SK-N-SH (cell line): ENCODE measurements around the gene P3H2. TPM values are rescaled to one million over a fixed set of nuclear protein-coding genes. Genes with fewer than 3 reads are reported as not detected.

Experiments
- CTCF ChIA-PET: fragments of 300-600, 350-600 bp; formaldehyde crosslinking; extraction: SDS; loops from one replicate; lab custom pipeline; 2021; lab: Yijun Ruan, JAX
- POLR2A ChIA-PET: fragments of 350-600 bp; sonication (Branson Sonifier 250); formaldehyde crosslinking; extraction: SDS; loops from one replicate; lab custom pipeline; 2020; ENCODE audit warnings: antibody characterized with exemption, inconsistent platforms; lab: Yijun Ruan, JAX
- DNase-seq: peaks from one replicate; pipeline ENCODE4 v3.0.0; 2012
- H2AFZ ChIP-seq: fragments of 200-600 bp; sonication (generic); 2 replicates; pipeline ENCODE4 v1.8.1; 2016; ENCODE audit warnings: antibody characterized with exemption, mild to moderate bottlenecking, low read depth
- H3F3A ChIP-seq: fragments of 200-600 bp; sonication (generic); replicated peaks from 2 replicates; pipeline ENCODE3; 2016; ENCODE audit warnings: antibody characterized with exemption, mild to moderate bottlenecking; ENCODE audit not compliant: insufficient read depth
- H3K27ac ChIP-seq, 2 experiments: fragments of 200-500 bp in 1 of 2; fragments of 200-600 bp in 1 of 2; sonication (Bioruptor generic) in 1 of 2; sonication (generic), shearing (Covaris generic) in 1 of 2; 2 replicates each; pipeline versions ENCODE4 v1.5.1 to v1.6.1; 2014 to 2016; ENCODE audit warnings: low read depth in 2 of 2, inconsistent platforms in 1 of 2, low read length in 1 of 2, mild to moderate bottlenecking in 1 of 2, mixed read lengths in 1 of 2
- H3K27me3 ChIP-seq: fragments of 200-600 bp; sonication (generic), shearing (Covaris generic); 2 replicates; pipeline ENCODE4 v1.6.1; 2016; ENCODE audit warnings: mixed run types; ENCODE audit not compliant: insufficient read depth
- H3K36me3 ChIP-seq, 2 experiments: fragments of 200-500 bp in 1 of 2; fragments of 200-600 bp in 1 of 2; sonication (Bioruptor generic) in 1 of 2; sonication (generic) in 1 of 2; replicated peaks in 1 of 2; 2 replicates each; pipeline versions ENCODE3 to v1.5.1; 2014 to 2016; ENCODE audit warnings: low read length in 1 of 2, mild to moderate bottlenecking in 1 of 2; ENCODE audit not compliant: insufficient read depth in 2 of 2, control insufficient read depth in 1 of 2
- H3K4me1 ChIP-seq, 2 experiments: fragments of 200-500 bp in 1 of 2; fragments of 200-600 bp in 1 of 2; sonication (Bioruptor generic) in 1 of 2; sonication (generic), shearing (Covaris generic) in 1 of 2; 2 replicates each; pipeline versions ENCODE4 v1.5.1 to v1.6.1; 2014 to 2016; ENCODE audit warnings: low read depth in 1 of 2, low read length in 1 of 2, mixed run types in 1 of 2; ENCODE audit not compliant: insufficient read depth in 2 of 2, control insufficient read depth in 1 of 2
- H3K4me2 ChIP-seq: fragments of 200-600 bp; sonication (generic), shearing (Covaris generic); 2 replicates; pipeline ENCODE4 v1.6.1; 2017; ENCODE audit warnings: mixed run types
- H3K4me3 ChIP-seq, 2 experiments: fragments of 200-500 bp in 1 of 2; fragments of 200-600 bp in 1 of 2; sonication (Bioruptor generic) in 1 of 2; sonication (generic), shearing (Covaris generic) in 1 of 2; 2 replicates each; pipeline versions ENCODE4 v1.5.1 to v1.8.1; 2014 to 2016; ENCODE audit warnings: low read depth in 2 of 2, inconsistent platforms in 1 of 2, low read length in 1 of 2, mild to moderate bottlenecking in 1 of 2, mixed read lengths in 1 of 2, moderate library complexity in 1 of 2
- H3K79me2 ChIP-seq: fragments of 200-600 bp; sonication (generic); 2 replicates; pipeline ENCODE4 v1.8.1; 2017; ENCODE audit warnings: mild to moderate bottlenecking; ENCODE audit not compliant: insufficient read depth
- H3K9ac ChIP-seq: fragments of 200-600 bp; sonication (generic); 2 replicates; pipeline ENCODE4 v1.6.1; 2017; ENCODE audit warnings: mixed run types
- H3K9me2 ChIP-seq: fragments of 200-600 bp; sonication (generic); 2 replicates; pipeline ENCODE4 v1.6.1; 2017; ENCODE audit warnings: mixed run types
- H3K9me3 ChIP-seq: fragments of 200-600 bp; sonication (generic); 2 replicates; pipeline ENCODE4 v1.6.1; 2017; ENCODE audit warnings: mixed run types, mild to moderate bottlenecking, moderate library complexity
- H4K20me1 ChIP-seq: fragments of 200-600 bp; sonication (generic); 2 replicates; pipeline ENCODE4 v1.6.1; 2017; ENCODE audit warnings: mild to moderate bottlenecking, mixed run types; ENCODE audit not compliant: insufficient read depth
- CTCF ChIP-seq: fragments of 200-600 bp; sonication (generic); IDR thresholded peaks from 2 replicates; pipeline ENCODE4 v1.6.1; 2017; ENCODE audit warnings: antibody characterized with exemption, mild to moderate bottlenecking, moderate library complexity
- EZH2phosphoT487 ChIP-seq: fragments of 200-600 bp; sonication (generic); IDR thresholded peaks from 2 replicates; pipeline ENCODE4 v1.6.1; 2017; ENCODE audit warnings: low read depth, mixed run types, mild to moderate bottlenecking, antibody characterized with exemption, moderate library complexity, borderline replicate concordance
- GATA2 ChIP-seq: sonication (generic); formaldehyde crosslinking; IDR thresholded peaks from 2 replicates; pipeline ENCODE4 v1.5.0; 2020; ENCODE audit warnings: mild to moderate bottlenecking, missing genetic modification reagents
- MXI1 ChIP-seq: IDR thresholded peaks from 2 replicates; pipeline ENCODE4 v1.6.1; 2012; ENCODE audit warnings: mild to moderate bottlenecking, low read depth, low read length, improper control_type of control experiment
- NFIC ChIP-seq: IDR thresholded peaks from 2 replicates; pipeline ENCODE4 v1.4.0; 2012; ENCODE audit warnings: borderline replicate concordance
- POLR2AphosphoS5 ChIP-seq: IDR thresholded peaks from 2 replicates; pipeline ENCODE4 v1.6.1; 2012; ENCODE audit warnings: low read depth, low read length
- RAD21 ChIP-seq: IDR thresholded peaks from 2 replicates; pipeline ENCODE4 v1.6.1; 2012; ENCODE audit warnings: mild to moderate bottlenecking, low read length
- RCOR1 ChIP-seq: fragments of 150-350 bp; IDR thresholded peaks from 2 replicates; pipeline ENCODE4 v1.6.1; 2017; ENCODE audit warnings: antibody characterized with exemption, low read length
- SMC3 ChIP-seq: IDR thresholded peaks from 2 replicates; pipeline ENCODE4 v1.6.1; 2012; ENCODE audit warnings: low read depth, low read length, improper control_type of control experiment
- TCF12 ChIP-seq: IDR thresholded peaks from 2 replicates; pipeline ENCODE4 v1.4.0; 2012
- WGBS: methylation state at CpG from one replicate; pipeline ENCODE4 v1.1.6; 2017; ENCODE audit warnings: low lambda C conversion rate; 5-methylcytosine and 5-hydroxymethylcytosine counted together
- polyA plus RNA-seq, 3 experiments: library from polyadenylated mRNA; depleted of rRNA; stranded (reverse); fragments of >200 nt; gene quantifications; 2 replicates each; pipeline ENCODE4 v1.2.3, GENCODE V29; 2012
- TF ChIP-seq, protein P1 (sequence below): IDR thresholded peaks from 2 replicates; pipeline ENCODE4 v1.4.0; 2012; ENCODE audit warnings: low read depth
- TF ChIP-seq, protein P2 (sequence below): IDR thresholded peaks from 2 replicates; pipeline ENCODE4 v1.4.0; 2012; ENCODE audit warnings: low read depth, borderline replicate concordance
- TF ChIP-seq, protein P3 (sequence below): IDR thresholded peaks from 2 replicates; pipeline ENCODE4 v1.6.1; 2012; ENCODE audit warnings: mild to moderate bottlenecking, low read depth, low read length, moderate library complexity

Gene P3H2
- polyA plus RNA-seq, 1 of the 3 experiments (the other 2 are of a cell fraction), result 2.8 TPM

GRCh38 chr3:189954733-189955665, 165.7 kb downstream of the P3H2 start:
- no peaks in the 10 kb centered on the region for H3K79me2 ChIP-seq
- H3K27me3 ChIP-seq, result peaks cover 23% of the 10 kb centered on the region; the same call in 1 of the 2 replicates
- no peak overlapping the region for H2AFZ ChIP-seq
- no peak overlapping the region for H3K4me3 ChIP-seq
- no peak overlapping the region for H3K27ac ChIP-seq
- no peak overlapping the region for H3K4me2 ChIP-seq
- H3K9me3 ChIP-seq, result no peaks in the 10 kb centered on the region
- no peak for TF ChIP-seq POLR2AphosphoS5
- TF ChIP-seq NFIC, result no peak
- TF ChIP-seq, protein P1, sequence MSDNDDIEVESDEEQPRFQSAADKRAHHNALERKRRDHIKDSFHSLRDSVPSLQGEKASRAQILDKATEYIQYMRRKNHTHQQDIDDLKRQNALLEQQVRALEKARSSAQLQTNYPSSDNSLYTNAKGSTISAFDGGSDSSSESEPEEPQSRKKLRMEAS, result no peak
- TF ChIP-seq, all 33 proteins: peak for 0
- H3K4me1 ChIP-seq, result no peaks in the 10 kb centered on the region
- WGBS, result 20% methylated on average over 7 of the region's 7 CpGs
- no peak for DNase-seq
- POLR2A ChIA-PET, result no interaction called here
- H3K36me3 ChIP-seq, result no peaks in the 10 kb centered on the region
- H4K20me1 ChIP-seq, result no peaks in the 10 kb centered on the region
- CTCF ChIA-PET, result interaction anchor here (1.4 kb wide), 1 partner anchor 12 kb away, joined by 7 read pairs; no protein-coding TSS in a partner anchor
- H3F3A ChIP-seq, result no peaks in the 10 kb centered on the region
- no peak overlapping the region for H3K9ac ChIP-seq
- H3K9me2 ChIP-seq, result no peaks in the 10 kb centered on the region

GRCh38 chr3:189953551-189953950, 167.1 kb downstream of the P3H2 start:
- Histone ChIP-seq H2AFZ (no peak overlapping the region), H3K9me3 (no peaks in the 10 kb centered on the region), H3K79me2 (no peaks in the 10 kb centered on the region), H3K9me2 (no peaks in the 10 kb centered on the region), H3K4me1 (no peaks in the 10 kb centered on the region), H4K20me1 (no peaks in the 10 kb centered on the region), H3K27me3 (peaks cover 23% of the 10 kb centered on the region; the same call in 1 of the 2 replicates), H3K4me2 (no peak overlapping the region), H3F3A (no peaks in the 10 kb centered on the region), H3K27ac (no peak overlapping the region), H3K9ac (no peak overlapping the region), H3K4me3 (no peak overlapping the region), H3K36me3 (no peaks in the 10 kb centered on the region)
- no peak for TF ChIP-seq POLR2AphosphoS5
- TF ChIP-seq EZH2phosphoT487, result no peak
- TF ChIP-seq, protein P2, sequence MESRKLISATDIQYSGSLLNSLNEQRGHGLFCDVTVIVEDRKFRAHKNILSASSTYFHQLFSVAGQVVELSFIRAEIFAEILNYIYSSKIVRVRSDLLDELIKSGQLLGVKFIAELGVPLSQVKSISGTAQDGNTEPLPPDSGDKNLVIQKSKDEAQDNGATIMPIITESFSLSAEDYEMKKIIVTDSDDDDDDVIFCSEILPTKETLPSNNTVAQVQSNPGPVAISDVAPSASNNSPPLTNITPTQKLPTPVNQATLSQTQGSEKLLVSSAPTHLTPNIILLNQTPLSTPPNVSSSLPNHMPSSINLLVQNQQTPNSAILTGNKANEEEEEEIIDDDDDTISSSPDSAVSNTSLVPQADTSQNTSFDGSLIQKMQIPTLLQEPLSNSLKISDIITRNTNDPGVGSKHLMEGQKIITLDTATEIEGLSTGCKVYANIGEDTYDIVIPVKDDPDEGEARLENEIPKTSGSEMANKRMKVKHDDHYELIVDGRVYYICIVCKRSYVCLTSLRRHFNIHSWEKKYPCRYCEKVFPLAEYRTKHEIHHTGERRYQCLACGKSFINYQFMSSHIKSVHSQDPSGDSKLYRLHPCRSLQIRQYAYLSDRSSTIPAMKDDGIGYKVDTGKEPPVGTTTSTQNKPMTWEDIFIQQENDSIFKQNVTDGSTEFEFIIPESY, result no peak
- no peak for TF ChIP-seq CTCF
- no peak for TF ChIP-seq MXI1
- TF ChIP-seq NFIC, result no peak
- TF ChIP-seq, protein P3, sequence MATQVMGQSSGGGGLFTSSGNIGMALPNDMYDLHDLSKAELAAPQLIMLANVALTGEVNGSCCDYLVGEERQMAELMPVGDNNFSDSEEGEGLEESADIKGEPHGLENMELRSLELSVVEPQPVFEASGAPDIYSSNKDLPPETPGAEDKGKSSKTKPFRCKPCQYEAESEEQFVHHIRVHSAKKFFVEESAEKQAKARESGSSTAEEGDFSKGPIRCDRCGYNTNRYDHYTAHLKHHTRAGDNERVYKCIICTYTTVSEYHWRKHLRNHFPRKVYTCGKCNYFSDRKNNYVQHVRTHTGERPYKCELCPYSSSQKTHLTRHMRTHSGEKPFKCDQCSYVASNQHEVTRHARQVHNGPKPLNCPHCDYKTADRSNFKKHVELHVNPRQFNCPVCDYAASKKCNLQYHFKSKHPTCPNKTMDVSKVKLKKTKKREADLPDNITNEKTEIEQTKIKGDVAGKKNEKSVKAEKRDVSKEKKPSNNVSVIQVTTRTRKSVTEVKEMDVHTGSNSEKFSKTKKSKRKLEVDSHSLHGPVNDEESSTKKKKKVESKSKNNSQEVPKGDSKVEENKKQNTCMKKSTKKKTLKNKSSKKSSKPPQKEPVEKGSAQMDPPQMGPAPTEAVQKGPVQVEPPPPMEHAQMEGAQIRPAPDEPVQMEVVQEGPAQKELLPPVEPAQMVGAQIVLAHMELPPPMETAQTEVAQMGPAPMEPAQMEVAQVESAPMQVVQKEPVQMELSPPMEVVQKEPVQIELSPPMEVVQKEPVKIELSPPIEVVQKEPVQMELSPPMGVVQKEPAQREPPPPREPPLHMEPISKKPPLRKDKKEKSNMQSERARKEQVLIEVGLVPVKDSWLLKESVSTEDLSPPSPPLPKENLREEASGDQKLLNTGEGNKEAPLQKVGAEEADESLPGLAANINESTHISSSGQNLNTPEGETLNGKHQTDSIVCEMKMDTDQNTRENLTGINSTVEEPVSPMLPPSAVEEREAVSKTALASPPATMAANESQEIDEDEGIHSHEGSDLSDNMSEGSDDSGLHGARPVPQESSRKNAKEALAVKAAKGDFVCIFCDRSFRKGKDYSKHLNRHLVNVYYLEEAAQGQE, result no peak
- no peak for TF ChIP-seq TCF12
- no peak for TF ChIP-seq GATA2
- no peak for TF ChIP-seq SMC3
- TF ChIP-seq RCOR1, result no peak
- no peak for TF ChIP-seq RAD21
- no peak for DNase-seq
- WGBS, result 15% methylated on average over 4 of the region's 4 CpGs
- ChIA-PET POLR2A (no interaction called here), CTCF (interaction anchor here (1.0 to 1.4 kb wide), 4 partner anchors 8 to 369 kb away, joined by 3 to 5 read pairs (median 4); partner anchors contain the start of gene CLDN1)
